ENCODE data around the gene SLCO1B3. TPM values are rescaled to one million over a fixed set of nuclear protein-coding genes. Genes with fewer than 3 reads are reported as not detected.

SLCO1B3 gene
- total and polyA plus RNA-seq, 11 donors, result 0.58 to 3.0 TPM; not detected in 9

DNA sequence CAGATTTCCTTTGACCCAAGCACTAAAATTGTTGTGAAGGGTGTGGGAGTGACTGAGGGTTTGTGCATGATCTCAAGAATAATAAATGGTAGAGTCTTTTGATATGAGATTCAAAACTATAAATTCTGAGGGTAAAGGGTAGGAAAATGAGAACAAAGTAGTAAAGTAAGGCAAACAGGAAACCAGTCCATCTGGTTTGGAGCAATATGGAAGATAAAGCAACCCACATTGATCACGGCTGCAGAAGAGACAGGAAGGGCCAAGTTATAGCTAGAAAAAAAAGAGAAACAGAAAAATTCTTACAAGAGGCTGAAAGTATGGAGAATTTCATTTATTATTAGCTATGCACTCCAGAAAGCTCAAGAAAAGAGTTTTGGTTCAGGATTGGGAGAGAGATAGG lies 4.6 kb upstream of the SLCO1B3 start:
- DNase-seq (no peak), ATAC-seq (no peak)
- no peaks in the 10 kb centered on the region for H3K36me3 ChIP-seq
- no peaks in the 10 kb centered on the region for H3K4me1 ChIP-seq
- intact Hi-C loops (cut with DNase I), result loop anchor here in 1 of 10 donors (10.0 kb wide), 1 partner anchor 161 kb away; no protein-coding TSS in a partner anchor
- no peak for TF ChIP-seq POLR2A (IDR thresholded peaks at IDR 0.05)
- TF ChIP-seq, protein P1, sequence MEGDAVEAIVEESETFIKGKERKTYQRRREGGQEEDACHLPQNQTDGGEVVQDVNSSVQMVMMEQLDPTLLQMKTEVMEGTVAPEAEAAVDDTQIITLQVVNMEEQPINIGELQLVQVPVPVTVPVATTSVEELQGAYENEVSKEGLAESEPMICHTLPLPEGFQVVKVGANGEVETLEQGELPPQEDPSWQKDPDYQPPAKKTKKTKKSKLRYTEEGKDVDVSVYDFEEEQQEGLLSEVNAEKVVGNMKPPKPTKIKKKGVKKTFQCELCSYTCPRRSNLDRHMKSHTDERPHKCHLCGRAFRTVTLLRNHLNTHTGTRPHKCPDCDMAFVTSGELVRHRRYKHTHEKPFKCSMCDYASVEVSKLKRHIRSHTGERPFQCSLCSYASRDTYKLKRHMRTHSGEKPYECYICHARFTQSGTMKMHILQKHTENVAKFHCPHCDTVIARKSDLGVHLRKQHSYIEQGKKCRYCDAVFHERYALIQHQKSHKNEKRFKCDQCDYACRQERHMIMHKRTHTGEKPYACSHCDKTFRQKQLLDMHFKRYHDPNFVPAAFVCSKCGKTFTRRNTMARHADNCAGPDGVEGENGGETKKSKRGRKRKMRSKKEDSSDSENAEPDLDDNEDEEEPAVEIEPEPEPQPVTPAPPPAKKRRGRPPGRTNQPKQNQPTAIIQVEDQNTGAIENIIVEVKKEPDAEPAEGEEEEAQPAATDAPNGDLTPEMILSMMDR (IDR thresholded peaks at IDR 0.05), result no peak
- H3K9me3 ChIP-seq, result no peaks in the 10 kb centered on the region
- no peaks in the 10 kb centered on the region for H3K27me3 ChIP-seq
- no peak overlapping the region for H3K4me3 ChIP-seq
- no peak overlapping the region for H3K27ac ChIP-seq
- WGBS, 4 donors, result 43 to 71% (median 44%) methylated on average over 1 of the region's 1 CpG

DNA sequence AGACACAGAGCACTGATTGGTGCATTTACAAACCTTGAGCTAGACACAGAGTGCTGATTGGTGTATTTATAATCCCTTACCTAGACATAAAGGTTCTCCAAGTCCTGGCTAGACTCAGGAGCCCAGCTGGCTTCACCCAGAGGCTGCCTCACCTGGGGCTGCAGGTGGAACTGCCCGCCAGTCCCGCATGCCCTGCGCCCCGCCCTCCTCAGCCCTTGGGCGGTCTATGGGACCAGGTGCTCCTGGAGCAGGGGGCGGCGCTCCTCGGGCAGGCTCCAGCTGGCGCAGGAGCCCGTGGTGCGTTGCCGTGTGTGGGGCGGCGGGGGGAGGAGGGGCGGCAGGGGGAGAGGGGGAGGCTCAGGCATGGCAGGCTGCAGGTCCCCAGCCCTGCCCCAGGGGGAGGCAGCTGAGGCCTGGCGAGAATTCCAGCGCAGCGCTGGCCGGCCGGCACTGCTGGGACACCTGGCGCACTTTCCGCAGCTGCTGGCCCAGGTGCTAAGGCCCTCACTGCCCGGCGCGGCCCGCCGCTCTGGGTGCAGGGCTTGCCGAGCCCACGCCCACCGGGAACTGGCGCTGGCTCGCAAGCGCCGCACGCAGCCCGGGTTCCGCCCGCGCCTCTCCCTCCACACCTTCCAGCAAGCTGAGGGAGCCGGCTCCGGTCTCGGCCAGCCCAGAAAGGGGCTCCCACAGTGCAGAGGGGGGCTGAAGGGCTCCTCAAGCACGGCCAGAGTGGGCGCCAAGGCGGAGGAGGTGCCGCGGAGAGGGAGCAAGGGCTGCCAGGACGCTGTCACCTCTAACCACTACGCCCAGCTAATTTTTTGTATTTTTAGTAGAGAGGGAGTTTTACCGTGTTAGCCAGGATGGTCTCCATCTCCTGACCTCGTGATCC lies 3.1 kb upstream of the SLCO1B3 start:
- WGBS, 4 donors, result 92 to 93% (median 93%) methylated on average over 10 to 51 of the region's 51 CpGs
- no peaks in the 10 kb centered on the region for H3K36me3 ChIP-seq
- intact Hi-C loops (cut with DNase I), result loop anchor here in 1 of 10 donors (10.0 kb wide), 1 partner anchor 163 kb away; no protein-coding TSS in a partner anchor
- no peak overlapping the region for H3K27ac ChIP-seq
- H3K27me3 ChIP-seq, result no peaks in the 10 kb centered on the region
- H3K9me3 ChIP-seq, result no peaks in the 10 kb centered on the region
- ATAC-seq, result no peak
- TF ChIP-seq, protein P1 (IDR thresholded peaks at IDR 0.05), result no peak
- no peak for TF ChIP-seq POLR2A (IDR thresholded peaks at IDR 0.05)
- H3K4me1 ChIP-seq, result no peaks in the 10 kb centered on the region
- no peak overlapping the region for H3K4me3 ChIP-seq
- DNase-seq, result peak in 1 of 5 donors; percentile 62

DNA sequence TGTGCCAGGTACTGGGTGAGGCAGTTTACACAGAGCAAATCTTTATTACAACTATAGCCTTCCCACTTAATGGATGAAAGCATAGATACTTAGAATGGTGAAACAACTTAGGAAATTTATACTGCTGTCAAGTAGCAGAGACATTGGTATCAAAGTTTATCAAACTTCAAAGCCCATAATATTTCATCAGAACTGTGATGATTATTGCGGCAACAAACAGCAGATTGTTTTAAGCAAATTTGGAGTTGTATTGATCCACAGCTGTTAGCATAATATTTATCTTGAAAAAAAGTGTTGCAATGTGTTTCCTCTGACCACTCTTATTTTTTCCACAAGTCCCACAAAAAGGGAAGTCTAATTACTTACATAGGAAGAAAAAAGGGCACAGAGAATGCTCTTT lies 2.0 kb upstream of the SLCO1B3 start:
- TF ChIP-seq POLR2A (IDR thresholded peaks at IDR 0.05), result no peak
- TF ChIP-seq, protein P1 (IDR thresholded peaks at IDR 0.05), result no peak
- H3K27me3 ChIP-seq, result no peaks in the 10 kb centered on the region
- H3K36me3 ChIP-seq, result no peaks in the 10 kb centered on the region
- WGBS, 4 donors, result 57 to 78% (median 63%) methylated on average over 1 of the region's 1 CpG
- DNase-seq (no peak), ATAC-seq (no peak)
- intact Hi-C loops (cut with DNase I), result loop anchor here in 1 of 10 donors (10.0 kb wide), 1 partner anchor 164 kb away; no protein-coding TSS in a partner anchor
- H3K27ac ChIP-seq, result no peak overlapping the region
- no peaks in the 10 kb centered on the region for H3K4me1 ChIP-seq
- no peaks in the 10 kb centered on the region for H3K9me3 ChIP-seq
- H3K4me3 ChIP-seq, result no peak overlapping the region

- TF ChIP-seq, protein P1 (IDR thresholded peaks at IDR 0.05), result no peak
- TF ChIP-seq POLR2A (IDR thresholded peaks at IDR 0.05), result no peak
- WGBS, 4 donors, result 89 to 92% (median 90%) methylated on average over 2 of the region's 2 CpGs
- H3K36me3 ChIP-seq, result no peaks in the 10 kb centered on the region
- H3K27ac ChIP-seq, result no peak overlapping the region
- ATAC-seq (no peak), DNase-seq (no peak)
- H3K27me3 ChIP-seq, result no peaks in the 10 kb centered on the region
- intact Hi-C loops (cut with DNase I), result no loop called here
- peaks cover 0 to 7% (median 0%) of the 10 kb centered on the region in 12 donors for H3K9me3 ChIP-seq
- no peaks in the 10 kb centered on the region for H3K4me1 ChIP-seq
- no peak overlapping the region for H3K4me3 ChIP-seq
Measured at GRCh38 chr12:20815574-20815973, 5.1 kb downstream of the SLCO1B3 start.
